Stimulated activated naive CD8-positive, alpha-beta T cell treated with anti-CD3 and anti-CD28 coated beads, Interleukin-15, Interleukin-2, amounts not matched to agents 100 U/mL and 50 U/mL, for 24 hours (primary cell): Measurements from ENCODE around the gene DNAJC12.
"Not testable (repeated sequence)": the region's sequence is repeated elsewhere in the genome, so short reads cannot be mapped to it uniquely, and the experiment has no call there.

Experiments
- ATAC-seq: fragments of 150-1000 bp; cut with Tn5 transposase; one replicate; pipeline ENCODE4 v1.10.0; 2021
- DNase-seq: peaks from one replicate; pipeline ENCODE4 v3.0.0; 2021

DNAJC12 gene

DNA sequence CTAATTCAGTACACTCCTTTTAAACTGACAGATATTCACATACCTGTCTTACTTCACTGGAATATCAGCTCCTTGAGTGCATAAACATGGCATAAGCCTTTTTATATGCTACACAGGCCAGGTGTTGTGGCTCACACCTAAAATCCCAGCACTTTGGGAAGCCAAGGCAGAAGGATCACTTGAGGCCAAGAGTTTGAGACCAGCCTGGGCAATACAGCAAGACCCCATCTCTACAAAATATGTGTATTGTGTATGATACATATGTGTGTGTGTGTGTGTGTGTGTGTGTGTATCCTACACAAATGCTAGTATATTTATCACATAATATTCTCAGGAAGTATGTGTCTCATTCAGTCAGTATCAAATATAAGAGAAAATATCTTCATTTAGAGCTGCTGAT lies 45.3 kb downstream of the DNAJC12 start:
- no peak for ATAC-seq
- no peak for DNase-seq

DNA sequence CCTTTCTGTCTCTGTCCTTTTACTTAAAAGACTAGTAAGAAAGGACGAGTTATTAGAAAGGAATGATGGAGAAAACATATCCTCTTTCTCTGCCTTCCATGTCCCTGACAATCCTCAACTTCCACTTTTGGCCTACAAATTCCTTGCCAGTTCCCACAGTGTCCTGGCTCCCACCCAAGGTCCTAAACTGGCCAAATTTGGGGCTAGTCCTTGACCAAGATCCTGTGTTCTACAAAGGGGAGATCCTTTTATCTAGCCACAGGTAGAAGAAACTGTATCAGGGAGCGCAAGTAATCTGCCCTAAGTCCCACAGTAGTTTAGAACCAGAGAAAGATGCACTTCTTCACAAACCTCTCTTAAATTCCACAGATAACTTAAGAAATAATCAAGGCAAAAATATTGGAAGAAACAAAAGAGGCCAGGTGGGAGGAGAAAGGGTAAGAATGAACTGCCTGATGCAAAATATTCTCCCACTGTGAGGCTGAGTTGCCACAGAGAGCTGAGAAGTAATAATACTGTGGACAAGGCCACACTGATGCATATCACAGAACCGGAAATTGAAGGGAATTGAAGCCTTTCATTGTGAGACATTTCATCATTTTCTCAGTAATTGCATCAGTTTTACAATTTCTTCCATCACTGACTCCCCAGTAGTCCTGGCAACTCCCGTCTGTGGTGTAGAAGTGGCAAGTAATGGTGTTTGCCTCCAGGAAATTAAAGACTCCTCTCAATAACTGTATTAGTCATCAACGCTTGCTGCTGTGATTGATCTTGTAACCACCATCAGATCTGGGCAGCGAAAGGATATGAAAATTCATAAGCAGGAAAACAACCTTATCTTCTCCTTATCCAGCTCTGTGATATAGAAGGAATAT lies 47.2 kb downstream of the DNAJC12 start:
- ATAC-seq, result peak; percentile 80
- no peak for DNase-seq

DNA sequence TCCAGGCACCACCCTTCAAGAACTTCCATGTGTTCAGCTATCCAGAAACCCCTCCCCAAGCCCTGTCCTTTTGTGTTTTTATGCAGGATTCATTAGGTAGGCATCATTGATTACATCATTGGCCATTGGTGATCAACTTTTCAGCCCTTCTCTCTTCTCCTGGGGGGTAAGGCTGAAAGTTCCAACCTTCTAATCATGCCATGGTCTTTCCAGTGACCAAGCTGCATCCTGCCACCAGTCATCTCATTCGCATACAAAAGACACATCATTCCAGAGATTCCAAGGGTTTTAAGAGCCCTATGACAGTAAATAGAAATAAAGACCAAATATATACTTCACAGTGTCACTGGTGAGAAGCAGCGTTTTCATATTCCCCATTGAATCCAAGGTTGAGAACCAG lies 48.2 kb downstream of the DNAJC12 start:
- DNase-seq, result no peak
- ATAC-seq, result no peak

DNA sequence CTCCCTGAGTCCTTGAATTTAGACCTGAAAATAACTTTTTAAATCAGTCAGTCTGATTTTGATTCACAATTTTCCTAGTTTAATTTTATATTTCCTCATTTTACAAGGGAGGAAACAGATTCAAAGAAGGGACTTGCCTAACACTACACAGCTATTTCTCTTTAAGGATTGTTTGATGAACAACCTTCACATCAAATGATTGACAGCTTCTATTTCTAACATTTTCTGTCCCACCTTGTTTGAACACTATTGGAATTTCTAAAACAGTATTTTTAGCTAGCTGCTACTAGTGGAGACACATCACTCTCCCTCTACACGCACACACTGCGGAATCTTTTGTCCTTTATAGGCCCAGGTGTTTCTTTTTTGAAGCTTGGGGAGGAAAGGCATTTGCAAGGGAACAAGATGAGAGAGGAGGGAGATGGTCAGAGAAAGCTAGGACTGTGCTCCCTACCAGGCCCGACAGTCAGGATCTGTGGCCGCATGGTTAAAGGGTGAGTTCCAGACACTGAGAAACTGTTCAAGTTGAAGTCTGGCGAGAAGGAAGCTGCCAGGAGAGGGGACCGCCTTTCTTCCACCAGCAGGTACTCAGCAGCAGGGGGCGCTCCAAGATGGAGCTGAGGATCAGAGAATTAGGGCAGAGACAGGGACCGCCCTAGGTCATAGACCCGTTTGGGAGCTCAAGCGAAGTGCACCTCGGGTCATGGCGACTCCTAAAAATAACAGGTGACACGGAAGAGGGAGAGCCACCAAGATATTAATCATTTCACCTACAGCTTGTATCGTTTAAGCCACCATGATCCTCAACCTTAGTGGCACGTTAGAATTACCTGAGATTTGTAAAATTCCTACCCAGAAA lies 49.7 kb downstream of the DNAJC12 start:
- peak; percentile 88 for DNase-seq
- peak; percentile 69 for ATAC-seq

DNA sequence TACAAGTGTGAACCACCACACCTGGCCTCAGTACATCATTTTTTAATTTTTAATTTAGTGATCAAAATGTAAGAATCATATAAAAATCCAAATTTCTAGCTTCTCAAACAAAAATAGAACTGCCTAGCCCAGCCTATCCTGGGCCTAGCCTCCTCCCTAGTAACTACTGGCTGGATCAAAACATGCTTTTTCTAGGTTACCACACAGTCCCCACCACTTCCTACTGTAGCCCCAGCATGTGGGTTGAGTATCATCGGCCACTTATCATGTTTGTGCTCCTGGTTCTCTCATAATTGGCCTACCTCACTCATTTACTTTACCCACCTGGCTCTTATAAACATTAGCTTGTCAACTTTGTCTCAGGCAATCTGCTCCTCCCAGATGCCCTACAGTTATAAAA lies 52.9 kb downstream of the DNAJC12 start:
- DNase-seq (no peak), ATAC-seq (peak; percentile 58)

DNA sequence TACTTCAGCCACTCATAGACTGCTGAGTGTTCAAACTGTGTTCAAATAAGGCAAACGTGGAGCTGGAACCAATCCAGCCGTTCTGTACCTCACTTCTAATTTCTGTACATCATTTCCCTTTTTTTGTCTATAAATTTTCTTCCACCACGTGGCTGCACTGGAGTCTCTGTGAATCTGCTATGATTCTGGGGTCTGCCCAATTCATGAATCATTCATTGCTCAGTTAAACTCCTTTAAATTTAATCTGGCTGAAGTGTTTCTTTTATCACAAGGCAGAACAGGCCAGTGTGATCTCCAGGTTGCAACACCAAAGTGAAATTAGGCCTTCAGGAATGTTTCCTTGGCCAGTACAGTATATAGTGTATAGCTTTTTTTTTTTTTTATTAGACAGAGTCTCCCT lies 53.5 kb downstream of the DNAJC12 start:
- ATAC-seq, result no peak
- no peak for DNase-seq

DNA sequence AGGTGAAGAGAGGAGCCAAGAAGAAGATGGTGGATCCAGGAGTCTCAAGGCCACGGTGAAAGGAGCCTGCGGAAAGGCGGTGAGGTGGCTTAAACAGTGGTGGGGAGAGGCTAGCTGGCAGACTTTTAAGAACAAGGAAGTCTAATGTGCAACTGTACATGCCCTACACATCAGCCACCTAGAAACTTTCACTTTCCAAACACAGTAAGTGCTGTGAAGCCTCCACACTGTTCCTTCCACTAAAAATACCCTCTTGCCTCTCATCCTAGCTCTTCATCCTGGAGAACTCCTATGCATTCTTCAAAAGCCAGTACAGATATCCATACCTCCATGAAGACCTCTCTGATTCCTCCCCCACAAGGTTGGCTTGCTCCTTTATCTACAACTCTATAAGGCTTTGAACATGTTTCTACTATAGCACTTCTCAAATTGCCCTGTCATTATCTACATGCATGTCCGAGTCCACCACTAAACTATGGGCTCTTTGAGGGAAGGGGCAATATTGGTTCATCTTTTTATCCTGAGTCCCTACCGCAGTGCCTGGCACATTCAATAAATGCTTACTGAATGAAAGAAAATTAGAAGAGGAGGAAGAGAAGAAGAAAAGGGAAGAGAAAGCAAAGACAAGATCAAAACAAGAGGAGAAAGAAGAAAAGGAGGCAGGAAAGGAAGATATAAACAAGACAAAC lies 54.2 kb downstream of the DNAJC12 start:
- ATAC-seq, result no peak
- DNase-seq, result no peak

DNA sequence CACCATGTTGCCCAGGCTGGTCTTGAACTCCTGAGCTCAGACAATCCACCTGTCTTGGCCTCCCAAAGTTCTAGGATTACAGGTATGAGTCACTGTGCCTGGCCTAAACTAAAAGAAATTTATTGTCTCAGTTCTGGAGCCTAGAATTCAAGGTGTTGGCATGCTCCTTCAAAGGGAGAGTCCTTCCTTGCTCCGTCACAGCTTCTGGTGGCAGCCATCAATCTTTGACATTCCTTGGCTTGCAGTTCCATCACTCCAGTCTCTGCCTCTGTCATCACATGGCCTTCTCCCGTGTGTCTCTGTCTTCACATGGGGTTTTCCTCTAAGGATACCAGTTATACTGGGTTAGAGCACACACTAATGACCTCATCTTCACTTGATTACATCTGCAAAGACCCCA lies 55.5 kb downstream of the DNAJC12 start:
- DNase-seq (no peak), ATAC-seq (no peak)

DNA sequence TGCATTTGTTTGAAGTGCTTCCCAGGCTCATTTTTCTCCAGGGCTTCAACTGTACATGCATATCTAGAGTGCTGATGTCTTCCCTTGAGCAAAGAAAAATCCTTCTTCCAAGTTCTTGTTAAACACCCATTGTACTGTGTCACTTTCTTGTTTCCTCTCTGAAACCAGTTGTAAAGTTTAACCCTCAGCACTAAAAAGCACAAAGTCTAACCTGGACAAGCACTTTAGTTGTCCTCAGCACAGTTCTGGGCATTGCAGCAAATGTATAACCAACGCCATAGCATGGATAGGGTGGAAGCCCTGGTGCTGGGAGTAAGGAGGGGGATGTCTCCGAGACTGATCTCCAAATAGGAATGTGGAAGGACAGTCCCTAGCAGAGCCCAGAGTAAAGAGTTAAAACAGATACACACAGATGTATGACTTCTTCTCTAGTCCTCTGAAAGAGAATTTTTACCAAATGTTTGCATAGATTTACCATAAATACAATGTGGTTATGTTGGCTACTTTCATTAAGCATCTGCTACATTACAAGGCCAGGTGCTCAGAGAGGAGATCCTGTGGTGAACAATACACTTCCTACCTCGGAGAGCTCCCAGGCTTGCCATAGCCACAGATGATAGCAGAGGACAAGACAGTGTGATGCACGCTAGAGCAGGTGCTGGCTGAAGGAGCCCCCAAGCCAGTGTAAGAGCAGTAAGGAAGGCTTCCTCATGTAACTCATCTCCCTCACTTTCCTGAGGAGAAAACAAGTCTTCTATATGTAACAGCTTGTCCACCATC lies 57.0 kb downstream of the DNAJC12 start:
- DNase-seq (no peak), ATAC-seq (no peak)

DNA sequence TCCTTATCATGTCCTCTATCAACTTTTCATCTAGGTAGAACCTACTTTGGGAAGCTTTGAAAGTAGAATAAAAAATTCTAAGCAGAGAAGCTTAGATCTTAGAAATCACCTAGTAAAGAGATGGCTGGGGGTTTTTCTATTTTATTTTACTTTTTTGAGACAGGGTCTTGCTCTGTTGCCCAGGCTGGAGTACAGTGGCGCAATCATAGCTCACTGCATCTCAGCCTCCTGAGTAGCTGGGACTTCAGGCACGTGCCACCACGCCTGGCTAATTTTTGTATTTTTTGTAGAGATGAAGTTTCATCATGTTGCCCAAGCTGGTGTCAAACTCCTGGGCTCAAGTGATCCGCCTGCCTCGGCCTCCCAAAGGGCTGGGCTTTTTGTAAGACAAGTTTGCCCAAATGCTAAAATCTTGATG lies 57.8 kb downstream of the DNAJC12 start:
- not testable (repeated sequence) for ATAC-seq, DNase-seq

DNA sequence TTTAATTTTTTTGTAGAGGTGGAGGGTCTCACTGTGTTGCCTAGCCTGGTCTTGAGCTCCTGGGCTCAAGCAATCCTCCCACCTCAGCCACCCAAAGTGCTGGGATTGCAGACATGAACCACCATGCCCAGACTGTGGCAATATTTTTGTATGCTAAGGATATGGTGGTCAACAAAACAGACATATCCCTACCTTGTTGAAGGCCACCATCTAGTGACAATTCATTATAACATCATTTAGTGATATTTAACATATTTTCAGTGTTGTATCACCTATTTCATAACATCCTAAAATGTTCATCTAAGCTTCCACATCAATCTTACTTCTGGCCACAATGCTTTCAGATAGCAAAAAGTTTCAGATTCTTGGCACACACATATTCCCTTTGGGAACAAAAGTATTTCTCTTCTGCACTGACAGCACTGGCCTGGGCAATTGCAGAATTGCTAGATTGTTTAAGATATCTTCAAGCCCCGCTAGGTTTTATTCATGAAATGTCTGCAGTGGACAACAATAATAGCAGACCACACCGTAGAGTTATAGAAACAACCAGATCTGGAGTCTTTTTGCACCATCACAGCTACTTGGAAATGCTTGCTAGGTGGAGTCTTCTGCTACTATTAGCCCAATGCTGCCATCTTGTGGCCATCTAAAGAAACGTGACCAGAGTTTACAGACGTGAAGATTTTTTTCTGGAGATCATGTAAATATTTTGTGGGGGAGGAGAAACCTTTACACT lies 58.4 kb downstream of the DNAJC12 start:
- ATAC-seq, result peak; percentile 69
- peak; percentile 67 for DNase-seq

DNA sequence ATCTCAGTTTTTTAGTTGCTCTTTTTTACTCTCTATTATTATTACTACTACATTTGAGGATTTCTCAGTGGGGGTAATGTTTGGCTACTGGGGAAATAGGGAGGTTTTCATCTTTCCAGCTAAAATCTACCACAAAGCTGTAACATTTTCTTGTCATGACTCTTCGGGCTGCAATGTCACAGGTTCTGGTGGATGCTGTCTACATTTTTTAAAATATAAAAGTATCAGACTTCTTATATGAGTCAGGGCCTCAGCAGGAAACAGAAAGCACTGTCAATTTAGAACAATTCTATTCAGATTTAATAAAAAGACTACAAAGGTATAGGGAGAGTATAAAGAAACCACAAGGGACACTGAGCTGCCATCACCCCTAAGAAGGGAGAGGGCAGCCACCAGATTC lies 61.6 kb downstream of the DNAJC12 start:
- no peak for ATAC-seq
- no peak for DNase-seq

DNA sequence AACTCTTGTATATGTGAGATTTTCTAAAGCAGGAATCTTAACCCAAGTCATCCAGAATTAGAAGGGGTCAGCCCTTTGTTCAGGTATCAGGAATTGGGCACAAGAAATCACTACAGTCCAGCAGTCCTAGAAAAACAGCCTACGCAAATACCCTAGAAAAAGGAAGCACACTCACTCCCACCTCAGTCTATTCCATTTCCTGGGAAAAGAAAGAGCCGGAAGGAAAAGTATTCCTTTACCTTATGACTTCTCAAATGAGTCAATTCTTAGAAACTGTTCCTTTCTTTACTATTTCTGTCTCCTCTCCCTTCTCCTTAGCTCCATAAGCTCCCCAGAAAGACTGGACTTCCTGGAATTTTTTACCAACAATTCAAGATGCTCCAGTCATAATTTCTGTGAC lies 62.7 kb downstream of the DNAJC12 start:
- ATAC-seq, result no peak
- no peak for DNase-seq

DNA sequence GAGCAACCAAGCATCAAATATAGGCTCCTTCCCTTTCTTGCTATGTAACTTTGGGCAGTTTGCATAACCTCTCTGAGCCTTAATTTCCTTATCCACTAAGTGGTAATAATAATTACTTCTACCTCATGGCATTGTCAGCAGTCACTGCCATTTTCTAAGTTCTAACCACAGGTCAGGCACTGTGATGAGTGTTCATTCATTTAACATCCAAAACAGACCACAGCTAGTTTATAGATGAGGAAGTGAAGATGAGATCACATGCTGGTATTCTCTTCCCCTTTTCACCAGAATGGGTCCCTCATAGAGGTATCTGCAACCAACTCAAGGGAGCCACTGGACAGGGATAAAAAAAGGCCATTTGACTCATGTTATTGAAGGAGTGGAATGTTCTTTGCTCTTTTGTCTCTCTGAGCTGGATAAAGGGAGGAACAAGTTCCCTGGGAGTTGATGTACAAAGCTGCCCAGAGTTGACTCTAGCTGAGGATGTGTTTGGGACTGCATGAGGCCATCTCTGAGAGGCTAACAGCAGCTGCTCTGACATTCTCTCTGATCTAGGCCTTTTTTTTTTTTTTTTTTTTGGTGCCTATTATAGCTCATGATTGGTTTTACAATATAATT lies 65.0 kb downstream of the DNAJC12 start:
- no peak for DNase-seq

DNA sequence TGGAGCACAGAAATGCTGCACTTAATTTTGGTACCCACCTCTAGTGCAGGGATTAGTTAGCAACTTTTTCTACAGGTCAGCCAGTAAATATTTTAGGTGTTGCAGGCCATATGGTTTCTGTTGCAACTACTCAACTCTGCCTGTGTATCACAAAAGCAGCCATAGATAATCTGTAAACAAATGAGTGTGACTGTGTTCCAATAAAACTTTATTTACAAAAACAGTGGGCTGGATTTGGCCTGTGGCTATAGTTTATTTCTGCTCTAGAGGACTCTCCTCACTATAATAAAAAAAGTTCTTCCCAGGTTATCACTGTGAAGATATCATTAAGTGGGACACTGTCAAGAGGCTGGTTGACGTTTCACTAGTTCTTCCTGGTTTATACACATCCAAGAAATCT lies 65.8 kb downstream of the DNAJC12 start:
- no peak for ATAC-seq
- DNase-seq, result no peak

More for the DNA sequence above, 65.0 kb downstream of the DNAJC12 start:
- peak; percentile 80 for ATAC-seq

DNA sequence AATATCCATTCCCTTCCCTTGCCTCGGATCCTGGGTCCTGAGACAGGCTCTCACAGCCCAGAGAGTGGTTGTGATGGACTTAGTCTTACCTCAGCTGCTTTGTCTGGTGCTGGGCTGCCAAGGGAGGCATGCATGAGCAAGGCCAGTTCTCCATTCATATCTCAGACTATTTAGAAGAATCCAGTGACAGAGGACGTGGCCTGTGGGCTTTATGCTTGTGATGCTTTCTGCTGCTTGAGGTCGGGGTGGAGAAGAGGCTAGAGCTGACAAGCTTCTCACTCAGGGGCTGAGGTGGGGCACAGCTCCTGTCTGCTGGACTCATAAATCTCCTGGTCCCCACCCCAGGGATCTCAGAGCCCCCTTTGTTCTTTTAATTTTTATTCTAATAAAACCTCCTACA lies 66.8 kb downstream of the DNAJC12 start:
- ATAC-seq (no peak), DNase-seq (no peak)

DNA sequence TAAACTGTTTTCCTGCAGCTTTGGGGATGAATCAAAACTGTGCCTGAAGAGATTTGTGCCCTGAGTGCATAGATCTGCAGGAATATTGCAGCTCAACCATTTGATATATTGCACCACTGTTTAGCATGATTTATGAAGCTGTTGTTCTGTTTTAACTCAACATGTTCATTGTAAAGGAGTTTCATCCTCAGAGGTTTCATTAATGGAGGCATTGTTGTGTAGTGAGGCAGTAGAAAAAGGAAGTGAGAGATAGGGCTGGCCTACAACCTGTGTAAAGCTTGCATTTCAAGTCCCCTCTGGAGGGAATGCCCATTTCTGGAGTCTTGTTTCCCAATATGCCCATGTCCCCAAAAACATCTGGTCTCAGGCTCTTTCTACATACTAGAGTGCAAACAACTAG lies 67.5 kb downstream of the DNAJC12 start:
- ATAC-seq (peak; percentile 17), DNase-seq (no peak)

DNA sequence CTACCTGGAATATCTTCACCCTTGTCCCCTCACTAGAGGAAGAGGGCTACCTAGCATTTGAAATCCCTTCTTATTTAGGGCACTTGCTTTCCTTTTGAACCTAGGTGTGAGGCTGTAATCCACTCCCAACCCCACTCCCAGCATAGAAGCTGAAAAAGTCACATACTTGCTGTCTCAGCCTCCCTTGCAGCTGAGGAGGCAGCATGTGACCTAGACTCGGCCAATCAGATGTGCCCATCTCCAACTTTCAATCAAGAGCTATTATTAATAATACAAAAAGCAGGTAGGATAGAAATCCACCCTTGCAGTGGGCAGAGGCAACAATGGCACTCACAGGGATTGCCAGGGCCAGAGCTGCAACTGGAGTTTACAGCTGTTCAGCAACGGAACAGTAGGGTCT lies 70.7 kb downstream of the DNAJC12 start:
- ATAC-seq, result no peak
- no peak for DNase-seq

DNA sequence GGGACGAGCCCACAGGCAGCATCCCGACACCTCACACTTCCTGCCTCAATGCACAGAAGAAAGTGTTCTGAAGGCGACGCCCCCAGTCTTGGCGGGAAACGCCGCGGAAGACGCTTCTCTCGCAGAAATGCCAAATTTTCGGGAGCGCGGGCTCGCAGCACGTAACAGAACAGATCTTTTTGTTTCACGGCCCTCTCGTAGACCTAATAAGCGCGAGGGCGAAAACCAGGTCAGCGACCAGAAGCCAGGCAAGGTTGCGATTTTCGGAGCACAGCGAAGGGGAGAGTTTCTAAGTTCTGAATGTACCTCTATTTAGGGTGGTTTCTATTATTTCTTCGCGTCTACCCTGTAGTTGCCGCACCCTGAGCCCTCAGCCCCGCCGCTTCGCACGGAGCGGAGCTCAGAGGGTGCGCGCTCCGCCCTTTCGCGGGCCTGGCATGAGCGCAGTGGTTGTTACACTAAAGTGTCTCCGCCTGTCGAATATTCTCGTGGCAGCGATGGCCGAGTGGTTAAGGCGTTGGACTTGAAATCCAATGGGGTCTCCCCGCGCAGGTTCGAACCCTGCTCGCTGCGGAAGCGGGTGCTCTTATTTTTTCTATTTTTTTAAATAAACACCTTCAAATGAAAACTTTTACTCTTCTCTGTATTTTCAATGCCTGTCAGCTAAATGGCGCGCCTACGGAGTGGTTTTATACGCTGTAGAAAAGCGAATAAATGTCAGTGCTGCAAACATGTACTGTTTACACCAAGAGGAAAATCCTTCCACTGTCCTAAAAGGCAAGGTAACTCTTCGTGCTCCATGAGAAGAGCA lies 73.8 kb downstream of the DNAJC12 start:
- peak; percentile 82 for ATAC-seq
- DNase-seq, result peak; percentile 92

DNA sequence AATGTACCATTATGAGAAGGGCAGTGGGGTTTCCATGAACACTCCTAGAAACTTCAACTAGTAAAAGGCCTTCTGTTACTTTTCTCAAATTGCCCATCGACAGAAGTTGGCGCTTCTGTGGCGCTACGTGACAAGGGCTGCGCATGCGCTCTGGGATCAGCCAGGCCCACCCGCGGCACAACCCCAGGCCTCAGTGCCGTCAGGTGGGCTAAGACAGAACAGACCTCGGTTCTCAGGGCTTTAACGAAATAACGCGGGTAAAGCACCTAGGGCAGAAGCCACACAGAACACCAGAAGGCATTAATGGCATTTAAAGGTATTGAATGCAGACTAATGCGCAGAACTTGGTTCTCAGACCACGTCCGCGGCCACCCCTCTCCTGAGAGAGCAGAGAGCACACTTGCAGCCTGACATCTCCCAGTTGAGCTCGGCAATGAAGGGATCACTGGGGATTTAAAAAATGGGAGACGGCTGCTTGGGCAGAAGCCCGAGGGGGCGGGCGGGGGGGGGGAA lies 74.4 kb downstream of the DNAJC12 start:
- ATAC-seq (peak; percentile 24), DNase-seq (peak; percentile 83)
